Skeletal muscle tissue (tissue), 4 donors: ENCODE measurements around the gene EDEM2. TPM values are rescaled to one million over a fixed set of nuclear protein-coding genes. Genes with fewer than 3 reads are reported as not detected.
"Not testable (repeated sequence)": the region's sequence is repeated elsewhere in the genome, so short reads cannot be mapped to it uniquely, and the experiment has no call there.

Experiments used
- H3K27ac ChIP-seq: one replicate; pipeline ENCODE4 v1.7.0; 2013; ENCODE audit warnings: mild to moderate bottlenecking, low read depth, low read length, inconsistent platforms
- H3K27me3 ChIP-seq, 3 donors: one replicate each; pipeline ENCODE4 v1.7.0; 2013; ENCODE audit warnings: low read length in 3 of 3; ENCODE audit not compliant: control insufficient read depth in 3 of 3, insufficient read depth in 3 of 3
- H3K36me3 ChIP-seq, 3 donors: one replicate each; pipeline ENCODE4 v1.7.0; 2013; ENCODE audit warnings: low read length in 3 of 3; ENCODE audit not compliant: control insufficient read depth in 3 of 3, insufficient read depth in 3 of 3
- H3K4me1 ChIP-seq, 3 donors: one replicate each; pipeline ENCODE4 v1.7.0; 2013; ENCODE audit warnings: low read length in 3 of 3, mild to moderate bottlenecking in 3 of 3; ENCODE audit not compliant: control insufficient read depth in 3 of 3, insufficient read depth in 3 of 3
- H3K4me3 ChIP-seq, 3 donors: one replicate each; pipeline ENCODE4 v1.7.0; 2013; ENCODE audit warnings: low read length in 3 of 3
- H3K9ac ChIP-seq, 3 donors: one replicate each; pipeline ENCODE4 v1.7.0; 2013; ENCODE audit warnings: low read length in 3 of 3, mild to moderate bottlenecking in 3 of 3, moderate library complexity in 2 of 3, low read depth in 1 of 3
- H3K9me3 ChIP-seq, 3 donors: one replicate each; pipeline ENCODE4 v1.7.0; 2013; ENCODE audit warnings: low read length in 3 of 3; ENCODE audit not compliant: control insufficient read depth in 3 of 3
- total RNA-seq: library from RNA; depleted of rRNA; stranded (reverse); fragments of >200 nt; gene quantifications from one replicate; pipeline ENCODE4 v1.2.3, GENCODE V29; 2014
- donor health status: Osteomylitis.

EDEM2 gene
- total RNA-seq, 1 donor from 2014 or later: 7.8 TPM

- H3K27ac ChIP-seq, H3K4me3 ChIP-seq, H3K9ac ChIP-seq: not testable (repeated sequence)
Observed at GRCh38 chr20:35186691-35187289, 39.7 kb upstream of the EDEM2 start.

DNA sequence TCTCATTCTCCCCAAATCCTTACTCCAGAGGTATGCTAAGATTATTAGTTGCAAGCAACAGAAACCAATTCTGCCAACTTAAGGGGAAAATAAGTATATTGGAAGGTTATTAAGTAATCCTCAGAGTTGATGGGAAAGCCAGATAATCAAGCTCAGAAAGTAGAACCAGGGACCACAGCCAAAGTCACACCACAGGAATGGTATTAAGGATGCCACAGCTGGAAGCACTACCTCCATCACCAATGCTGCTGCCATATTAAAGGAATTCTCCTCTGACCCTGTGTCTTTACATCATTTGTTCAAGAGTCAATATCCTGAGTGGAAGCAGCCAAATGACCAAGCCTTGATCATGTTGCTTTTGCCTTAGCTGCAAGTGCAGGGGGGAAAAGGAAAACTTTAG, 34.6 kb upstream of the EDEM2 start:
- Histone ChIP-seq H3K9ac (no peak overlapping the region), H3K27ac (no peak overlapping the region), H3K27me3 (no peaks in the 10 kb centered on the region), H3K9me3 (no peaks in the 10 kb centered on the region), H3K4me1 (no peaks in the 10 kb centered on the region), H3K36me3 (peaks cover 0 to 2% (median 2%) of the 10 kb centered on the region in 3 donors), H3K4me3 (no peak overlapping the region)

More at GRCh38 chr20:35186691-35187289, 39.7 kb upstream of the EDEM2 start:
- not testable (repeated sequence) for H3K36me3 ChIP-seq, H3K4me1 ChIP-seq, H3K9me3 ChIP-seq, H3K27me3 ChIP-seq

DNA sequence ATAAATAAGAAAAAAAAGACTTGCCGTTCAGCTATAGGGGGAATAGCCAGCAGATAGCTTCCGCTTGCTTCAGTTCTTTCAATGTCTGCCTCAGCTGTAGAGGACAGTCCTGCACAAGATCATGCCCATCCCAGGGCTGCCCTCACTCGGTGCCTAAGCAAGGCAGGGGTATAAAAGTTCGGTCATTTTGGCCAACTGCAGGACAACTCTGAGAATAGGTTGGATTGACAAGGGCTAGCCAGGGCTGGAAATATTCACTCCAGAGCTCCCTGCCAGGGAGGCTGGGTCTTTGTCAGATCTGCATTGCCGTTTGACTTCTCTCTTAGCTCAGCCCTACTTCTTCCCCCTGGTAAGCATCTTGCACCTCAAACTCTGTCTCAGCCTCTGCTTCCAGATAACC, 33.1 kb upstream of the EDEM2 start:
- Histone ChIP-seq H3K9me3 (no peaks in the 10 kb centered on the region), H3K4me1 (no peaks in the 10 kb centered on the region), H3K9ac (no peak overlapping the region), H3K36me3 (peaks cover 0 to 6% (median 2%) of the 10 kb centered on the region in 3 donors), H3K4me3 (no peak overlapping the region), H3K27me3 (peaks cover 0 to 4% (median 0%) of the 10 kb centered on the region in 3 donors), H3K27ac (no peak overlapping the region)

GRCh38 chr20:35179292-35180212, 32.4 kb upstream of the EDEM2 start:
- no peak overlapping the region for H3K27ac ChIP-seq
- H3K9ac ChIP-seq: no peak overlapping the region
- peaks cover 0 to 1% (median 0%) of the 10 kb centered on the region in 3 donors for H3K4me1 ChIP-seq
- H3K4me3 ChIP-seq: no peak overlapping the region
- H3K9me3 ChIP-seq: no peaks in the 10 kb centered on the region
- H3K27me3 ChIP-seq: peaks cover 0 to 5% (median 0%) of the 10 kb centered on the region in 3 donors
- H3K36me3 ChIP-seq: peaks cover 0 to 6% (median 2%) of the 10 kb centered on the region in 3 donors

DNA sequence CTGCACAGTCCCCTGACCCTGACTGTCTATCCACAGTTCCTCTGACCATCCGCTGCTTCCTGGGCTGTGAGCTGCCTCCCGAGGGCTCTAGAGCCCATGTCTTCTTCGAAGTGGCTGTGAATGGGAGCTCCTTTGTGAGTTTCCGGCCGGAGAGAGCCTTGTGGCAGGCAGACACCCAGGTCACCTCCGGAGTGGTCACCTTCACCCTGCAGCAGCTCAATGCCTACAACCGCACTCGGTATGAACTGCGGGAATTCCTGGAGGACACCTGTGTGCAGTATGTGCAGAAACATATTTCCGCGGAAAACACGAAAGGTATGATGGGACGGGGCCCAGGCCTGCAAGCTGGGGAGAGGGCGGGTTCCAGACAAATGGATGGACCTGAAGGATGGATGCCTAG, 29.0 kb upstream of the EDEM2 start:
- no peak overlapping the region for H3K9ac ChIP-seq
- H3K4me1 ChIP-seq: peaks cover 9 to 12% (median 12%) of the 10 kb centered on the region in 3 donors
- peaks cover 0 to 6% (median 0%) of the 10 kb centered on the region in 3 donors for H3K27me3 ChIP-seq
- H3K36me3 ChIP-seq: peaks cover 0 to 4% (median 2%) of the 10 kb centered on the region in 3 donors
- H3K4me3 ChIP-seq: no peak overlapping the region
- no peaks in the 10 kb centered on the region for H3K9me3 ChIP-seq
- no peak overlapping the region for H3K27ac ChIP-seq

GRCh38 chr20:35174458-35175216, 27.5 kb upstream of the EDEM2 start:
- peaks cover 0 to 6% (median 0%) of the 10 kb centered on the region in 3 donors for H3K27me3 ChIP-seq
- peaks cover 0 to 4% (median 2%) of the 10 kb centered on the region in 3 donors for H3K36me3 ChIP-seq
- peak overlapping the region in 1 of 3 donors; percentile 7 for H3K4me3 ChIP-seq
- H3K27ac ChIP-seq: no peak overlapping the region
- H3K9ac ChIP-seq: no peak overlapping the region
- H3K9me3 ChIP-seq: no peaks in the 10 kb centered on the region
- peaks cover 9 to 12% (median 12%) of the 10 kb centered on the region in 3 donors for H3K4me1 ChIP-seq

DNA sequence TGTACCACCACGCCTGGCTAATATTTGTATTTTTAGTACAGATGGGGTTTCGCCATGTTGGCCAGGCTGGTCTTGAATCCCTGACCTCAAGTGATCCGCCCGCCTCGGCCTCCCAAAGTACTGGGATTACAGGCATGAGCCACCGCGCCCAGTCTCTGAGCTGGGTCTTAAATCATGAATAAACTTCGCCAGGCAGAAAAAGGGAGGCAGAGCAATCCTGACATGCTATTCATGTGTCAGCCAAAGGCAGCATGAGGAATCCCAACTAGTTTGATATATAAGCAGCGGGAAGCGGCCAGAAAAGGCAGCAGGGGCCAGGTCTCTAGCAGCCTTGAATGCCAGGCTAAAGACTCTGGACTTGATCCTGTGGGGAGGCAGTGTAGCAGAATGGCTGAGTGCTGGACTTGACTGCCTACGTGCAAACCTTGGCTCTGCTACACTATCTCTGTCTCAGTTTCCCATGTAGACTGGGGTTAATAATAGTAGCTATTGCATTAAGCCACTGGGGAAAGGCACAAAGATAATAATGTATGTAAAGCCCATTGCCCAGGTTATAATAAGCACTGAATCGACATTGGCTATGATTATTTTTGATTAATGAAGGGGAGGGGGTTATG, 26.5 kb upstream of the EDEM2 start:
- Histone ChIP-seq H3K36me3 (peaks cover 0 to 4% (median 2%) of the 10 kb centered on the region in 3 donors), H3K9me3 (no peaks in the 10 kb centered on the region), H3K27ac (no peak overlapping the region), H3K27me3 (peaks cover 0 to 6% (median 0%) of the 10 kb centered on the region in 3 donors), H3K9ac (no peak overlapping the region), H3K4me1 (peaks cover 9 to 12% (median 12%) of the 10 kb centered on the region in 3 donors), H3K4me3 (no peak overlapping the region)

GRCh38 chr20:35172434-35172806, 25.3 kb upstream of the EDEM2 start:
- Histone ChIP-seq H3K27ac (peak overlapping the region; percentile 47), H3K4me1 (peaks cover 9 to 12% (median 12%) of the 10 kb centered on the region in 3 donors), H3K27me3 (peaks cover 0 to 6% (median 0%) of the 10 kb centered on the region in 3 donors), H3K9ac (peak overlapping the region in 2 of 3 donors; percentile 64 to 68), H3K9me3 (no peaks in the 10 kb centered on the region), H3K4me3 (peak overlapping the region; percentile 54 to 72 (median 69)), H3K36me3 (peaks cover 0 to 4% (median 0%) of the 10 kb centered on the region in 3 donors)

DNA sequence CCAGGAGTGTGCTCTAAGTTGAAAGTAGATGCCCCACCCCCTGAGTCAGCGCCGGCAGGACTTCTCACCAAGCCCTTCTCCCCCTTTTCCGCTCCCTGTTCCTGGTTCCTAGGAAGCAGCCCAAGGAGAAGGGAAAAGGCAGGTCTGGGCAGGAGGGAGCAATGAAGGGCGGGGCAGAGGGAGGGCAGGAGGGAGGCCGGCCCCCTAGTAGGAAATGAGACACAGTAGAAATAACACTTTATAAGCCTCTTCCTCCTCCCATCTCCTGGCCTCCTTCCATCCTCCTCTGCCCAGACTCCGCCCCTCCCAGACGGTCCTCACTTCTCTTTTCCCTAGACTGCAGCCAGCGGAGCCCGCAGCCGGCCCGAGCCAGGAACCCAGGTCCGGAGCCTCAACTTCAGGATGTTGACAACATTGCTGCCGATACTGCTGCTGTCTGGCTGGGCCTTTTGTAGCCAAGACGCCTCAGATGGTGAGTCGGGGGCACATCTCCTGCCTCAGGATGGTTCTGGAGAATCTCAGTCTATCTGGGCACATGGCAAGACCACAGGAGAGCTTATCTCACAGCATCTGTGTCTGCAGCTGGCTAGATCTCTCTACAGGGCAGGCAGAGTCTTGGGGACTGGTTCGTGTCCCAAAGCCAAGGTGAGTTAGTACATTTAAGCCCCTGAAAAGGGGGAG, 24.8 kb upstream of the EDEM2 start, which contains the start of gene PROCR:
TSS of gene PROCR (plus strand) at position 320 of the 681 bp plus-strand sequence. CDS start at position 403, 83 bp downstream.
- H3K9ac ChIP-seq: peak within 1 kb of the TSS; percentile 64 to 83 (median 68)
- H3K27ac ChIP-seq: peak within 1 kb of the TSS; percentile 47
- H3K36me3 ChIP-seq: peaks cover 0 to 4% (median 0%) of the 10 kb centered on the region in 3 donors
- H3K4me1 ChIP-seq: peaks cover 9 to 12% (median 12%) of the 10 kb centered on the region in 3 donors
- H3K4me3 ChIP-seq: peak within 1 kb of the TSS; percentile 54 to 72 (median 69)
- peaks cover 0 to 6% (median 0%) of the 10 kb centered on the region in 3 donors for H3K27me3 ChIP-seq
- H3K9me3 ChIP-seq: no peaks in the 10 kb centered on the region
